Measurements from ENCODE around the gene LTBR. TPM values are rescaled to one million over a fixed set of nuclear protein-coding genes. Genes with fewer than 3 reads are reported as not detected.

LTBR gene
- total and polyA plus RNA-seq, 2 of the 4 experiments (the other 2 are of a cell fraction) = 19.7 to 62.5 TPM

DNA sequence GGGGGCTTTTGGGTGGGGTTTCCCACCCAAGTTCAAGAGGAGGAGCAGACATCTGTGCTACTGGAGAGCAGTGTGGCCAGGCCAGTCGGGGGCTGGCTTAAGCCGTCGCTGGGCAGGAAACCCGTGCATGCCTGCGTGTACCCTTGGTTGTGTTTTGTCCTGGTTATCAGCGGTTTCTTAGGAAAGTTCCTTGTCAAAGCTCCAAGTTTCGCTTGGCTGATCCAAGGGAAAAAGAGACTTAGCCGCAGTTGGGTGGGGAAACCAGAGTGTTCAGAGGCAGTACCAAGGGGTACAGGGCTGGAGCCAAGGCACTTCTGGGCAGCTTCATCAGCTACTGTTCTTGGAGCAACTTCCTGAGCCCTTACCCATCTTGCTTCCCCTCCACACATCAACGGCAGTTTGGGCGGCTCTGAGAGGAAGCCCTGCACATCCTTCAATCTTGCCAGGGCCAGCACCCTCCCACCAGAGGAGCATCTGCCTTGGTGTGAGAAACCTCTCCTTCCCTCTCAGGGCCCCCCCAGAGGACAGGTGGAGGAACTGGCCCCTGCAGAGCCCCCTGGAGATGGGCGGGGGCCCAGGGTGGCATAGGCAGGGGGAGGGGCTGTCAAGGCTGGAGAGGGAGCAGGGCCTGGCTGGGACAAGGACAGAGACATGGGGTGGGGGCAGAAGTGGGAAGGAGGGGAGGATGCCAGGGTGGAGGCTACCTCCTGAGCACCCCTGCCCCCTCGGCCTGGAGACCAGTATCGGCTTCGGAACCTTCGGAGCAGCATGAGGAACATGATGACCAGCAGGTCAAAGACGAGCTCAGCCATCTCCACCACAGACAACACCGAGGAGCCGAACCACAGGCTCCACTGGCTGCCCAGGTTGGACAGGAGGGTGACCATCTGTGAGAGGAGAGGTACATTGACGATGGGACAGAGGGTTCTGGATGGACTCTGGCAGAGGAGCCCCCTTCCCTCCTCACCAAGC, 36.3 kb upstream of the LTBR start:
- Histone ChIP-seq H3K4me2 (ENCODE audit: low read depth, low read length) (peak overlapping the region; percentile 10), H2BK120ac (ENCODE audit: low read depth, low read length) (peak overlapping the region; percentile 51), H3K36me3 (ENCODE audit: control insufficient read depth, insufficient read depth, low read length) (no peaks in the 10 kb centered on the region), H3K4me1 (ENCODE audit: control insufficient read depth, insufficient read depth, low read length) (peaks cover 19% of the 10 kb centered on the region), H2AK5ac (ENCODE audit: low read depth, low read length) (peak overlapping the region; percentile 43; the same call in 1 of the 2 replicates), H3K4me3 (ENCODE audit: insufficient read depth, low read depth, low read length) (no peak overlapping the region), H3K18ac (ENCODE audit: low read depth, low read length) (peak overlapping the region; percentile 39; the same call in 1 of the 2 replicates), H3K79me1 (ENCODE audit: low read depth in 1 of 2, low read length in 2 of 2) (peaks cover under 1 to 21% of the 10 kb centered on the region in 2 experiments; a peak in 2 of 4 replicates), H3K56ac (ENCODE audit: extremely low read depth, insufficient read depth, low read length) (no peak overlapping the region), H3K27me3 (ENCODE audit: control insufficient read depth, insufficient read depth, low read length) (no peaks in the 10 kb centered on the region), H2AK9ac (replicated peaks; ENCODE audit: low read depth, low read length, poor library complexity) (peak overlapping the region; percentile 1), H4K91ac (ENCODE audit: insufficient read depth, low read depth, low read length) (peak overlapping the region; percentile 23), H4K8ac (ENCODE audit: low read depth in 2 of 2, low read length in 2 of 2) (peak overlapping the region in 1 of 2 experiments; percentile 57; a peak in 2 of 4 replicates), H3K9me1 (ENCODE audit: insufficient read depth, low read length) (peaks cover 25% of the 10 kb centered on the region), H2BK20ac (ENCODE audit: low read depth, low read length) (peak overlapping the region; percentile 45; the same call in 1 of the 2 replicates), H3K14ac (replicated peaks; ENCODE audit: low read depth, low read length) (peak overlapping the region; percentile 69), H3K9me3 (ENCODE audit: control insufficient read depth, insufficient read depth, low read length) (no peaks in the 10 kb centered on the region), H3K4ac (ENCODE audit: low read depth, low read length) (peak overlapping the region; percentile 55), H3K27ac (ENCODE audit: insufficient read depth, low read length) (peak overlapping the region; percentile 3; the same call in 1 of the 2 replicates), H2BK5ac (ENCODE audit: low read depth, low read length, poor library complexity, severe bottlenecking) (peak overlapping the region; percentile 1), H4K20me1 (ENCODE audit: insufficient read depth, low read length) (no peaks in the 10 kb centered on the region), H3K9ac (ENCODE audit: low read depth, low read length) (peak overlapping the region; percentile 23; the same call in 1 of the 2 replicates), H4K5ac (ENCODE audit: low read depth, low read length) (peak overlapping the region; percentile 1; the same call in 1 of the 2 replicates), H2AFZ (replicated peaks; ENCODE audit: low read length, poor library complexity) (peak overlapping the region; percentile 66), H3K23ac (ENCODE audit: low read depth, low read length) (peak overlapping the region; percentile 75; the same call in 1 of the 2 replicates), H2BK15ac (ENCODE audit: low read depth, low read length) (peak overlapping the region; percentile 92; the same call in 2 of the 3 replicates)
- peak; percentile 12 for ATAC-seq (ENCODE audit: low read depth)
- BruUV-seq (replicated peaks) = no TSS peak
- 40% methylated on average over 3 of the region's 19 CpGs; no CpG with 5 or more reads in 1 of the 2 experiments for WGBS, 2 experiments (ENCODE audit: extremely low coverage in 2 of 2, insufficient read length in 1 of 2)
- intact Hi-C loops (cut with micrococcal nuclease) = no loop called here
- ChIA-PET CTCF (no interaction called here), POLR2A (ENCODE audit: unreplicated experiment) (no interaction called here)
- in situ Hi-C loops (cut with MboI; ENCODE audit: low sequenced_read_pairs) = no loop called here
- DNase-seq = peak; percentile 64
- dilution Hi-C loops (cut with HindIII; ENCODE audit: low sequenced_read_pairs, unreplicated experiment) = no loop called here
- TF ChIP-seq MXI1 (IDR thresholded peaks at IDR 0.05; ENCODE audit: borderline replicate concordance, low read depth, low read length) (no peak), RFX5 (IDR thresholded peaks at IDR 0.05; ENCODE audit: low read depth, low read length) (no peak), BHLHE40 (IDR thresholded peaks at IDR 0.05; ENCODE audit: low read depth, low read length) (no peak), CHD1 (IDR thresholded peaks at IDR 0.05; ENCODE audit: low read depth, low read length) (no peak), MAZ (IDR thresholded peaks at IDR 0.05; ENCODE audit: borderline replicate concordance, low read depth, low read length) (no peak), MAFK (IDR thresholded peaks at IDR 0.05; ENCODE audit: low read depth, low read length) (no peak), POLR2A (IDR thresholded peaks at IDR 0.05; ENCODE audit: low read depth, low read length) (no peak), RAD21 (IDR thresholded peaks at IDR 0.05; ENCODE audit: low read length) (no peak), NFE2L2 (IDR thresholded peaks at IDR 0.05; ENCODE audit: low read depth, low read length) (no peak), RCOR1 (IDR thresholded peaks at IDR 0.05; ENCODE audit: insufficient replicate concordance, low read length) (no peak)
- TF ChIP-seq, protein P1, sequence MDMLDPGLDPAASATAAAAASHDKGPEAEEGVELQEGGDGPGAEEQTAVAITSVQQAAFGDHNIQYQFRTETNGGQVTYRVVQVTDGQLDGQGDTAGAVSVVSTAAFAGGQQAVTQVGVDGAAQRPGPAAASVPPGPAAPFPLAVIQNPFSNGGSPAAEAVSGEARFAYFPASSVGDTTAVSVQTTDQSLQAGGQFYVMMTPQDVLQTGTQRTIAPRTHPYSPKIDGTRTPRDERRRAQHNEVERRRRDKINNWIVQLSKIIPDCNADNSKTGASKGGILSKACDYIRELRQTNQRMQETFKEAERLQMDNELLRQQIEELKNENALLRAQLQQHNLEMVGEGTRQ (IDR thresholded peaks at IDR 0.05; ENCODE audit: low read depth, low read length) = no peak
- TF ChIP-seq, protein P2, sequence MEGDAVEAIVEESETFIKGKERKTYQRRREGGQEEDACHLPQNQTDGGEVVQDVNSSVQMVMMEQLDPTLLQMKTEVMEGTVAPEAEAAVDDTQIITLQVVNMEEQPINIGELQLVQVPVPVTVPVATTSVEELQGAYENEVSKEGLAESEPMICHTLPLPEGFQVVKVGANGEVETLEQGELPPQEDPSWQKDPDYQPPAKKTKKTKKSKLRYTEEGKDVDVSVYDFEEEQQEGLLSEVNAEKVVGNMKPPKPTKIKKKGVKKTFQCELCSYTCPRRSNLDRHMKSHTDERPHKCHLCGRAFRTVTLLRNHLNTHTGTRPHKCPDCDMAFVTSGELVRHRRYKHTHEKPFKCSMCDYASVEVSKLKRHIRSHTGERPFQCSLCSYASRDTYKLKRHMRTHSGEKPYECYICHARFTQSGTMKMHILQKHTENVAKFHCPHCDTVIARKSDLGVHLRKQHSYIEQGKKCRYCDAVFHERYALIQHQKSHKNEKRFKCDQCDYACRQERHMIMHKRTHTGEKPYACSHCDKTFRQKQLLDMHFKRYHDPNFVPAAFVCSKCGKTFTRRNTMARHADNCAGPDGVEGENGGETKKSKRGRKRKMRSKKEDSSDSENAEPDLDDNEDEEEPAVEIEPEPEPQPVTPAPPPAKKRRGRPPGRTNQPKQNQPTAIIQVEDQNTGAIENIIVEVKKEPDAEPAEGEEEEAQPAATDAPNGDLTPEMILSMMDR (conservative IDR thresholded peaks at IDR 0.05; ENCODE audit: low read depth, low read length) = no peak
